Smooth muscle cell (in vitro differentiated cells): Measurements from ENCODE around the gene BOD1. TPM values are rescaled to one million over a fixed set of nuclear protein-coding genes. Genes with fewer than 3 reads are reported as not detected.

Source experiments
- DNase-seq: peaks from one replicate; lab custom pipeline; 2025; ENCODE audit not compliant: unreplicated experiment; lab: John Stamatoyannopoulos, UW
- H2AFZ ChIP-seq: fragments of 200-600 bp; sonication (generic); 2 replicates; pipeline ENCODE4 v1.6.0; 2016; ENCODE audit warnings: antibody characterized with exemption, low read depth, mild to moderate bottlenecking
- H3F3A ChIP-seq: fragments of 200-600 bp; sonication (generic); 2 replicates; pipeline ENCODE4 v1.6.0; 2017; ENCODE audit warnings: antibody characterized with exemption, low read depth
- H3K27ac ChIP-seq: fragments of 200-600 bp; sonication (generic); 2 replicates; pipeline ENCODE4 v1.5.1; 2016; ENCODE audit warnings: low read depth, mild to moderate bottlenecking
- H3K27me3 ChIP-seq: fragments of 200-600 bp; sonication (generic); 2 replicates; pipeline ENCODE4 v1.6.1; 2016; ENCODE audit warnings: low read depth, mild to moderate bottlenecking
- H3K36me3 ChIP-seq: fragments of 200-600 bp; sonication (generic); 2 replicates; pipeline ENCODE4 v1.5.1; 2016; ENCODE audit warnings: low read depth
- H3K4me1 ChIP-seq: fragments of 200-600 bp; sonication (generic); 2 replicates; pipeline ENCODE4 v1.5.1; 2016; ENCODE audit warnings: low read depth
- H3K4me2 ChIP-seq: fragments of 200-600 bp; sonication (generic); 2 replicates; pipeline ENCODE4 v1.6.0; 2016; ENCODE audit warnings: mild to moderate bottlenecking
- H3K4me3 ChIP-seq: fragments of 200-600 bp; sonication (generic); 2 replicates; pipeline ENCODE4 v1.5.1; 2016; ENCODE audit warnings: mild to moderate bottlenecking
- H3K79me2 ChIP-seq: fragments of 200-600 bp; sonication (generic); 2 replicates; pipeline ENCODE4 v1.6.0; 2016; ENCODE audit warnings: low read depth, mild to moderate bottlenecking
- H3K9ac ChIP-seq: fragments of 200-600 bp; sonication (generic); 2 replicates; pipeline ENCODE4 v1.6.0; 2016; ENCODE audit warnings: low read depth
- H3K9me3 ChIP-seq: fragments of 200-600 bp; sonication (generic); replicated peaks from 2 replicates; pipeline ENCODE4 v1.5.1; 2016; ENCODE audit warnings: low read depth
- H4K20me1 ChIP-seq: fragments of 200-600 bp; sonication (generic); 2 replicates; pipeline ENCODE4 v1.6.0; 2016; ENCODE audit warnings: low read depth
- CTCF ChIP-seq: fragments of 200-600 bp; sonication (generic); IDR thresholded peaks from 2 replicates; pipeline ENCODE4 v1.5.1; 2017; ENCODE audit warnings: borderline replicate concordance, mild to moderate bottlenecking, antibody characterized with exemption; ENCODE audit not compliant: insufficient read depth, poor library complexity, severe bottlenecking
- WGBS: methylation state at CpG from one replicate; pipeline ENCODE4 v1.1.7; 2016; ENCODE audit warnings: low lambda C conversion rate; 5-methylcytosine and 5-hydroxymethylcytosine counted together
- polyA plus RNA-seq: library from polyadenylated mRNA; unstranded; fragments of >200 nt; fragmentation: Nextera tagmentation; extraction: Ambion mirVana; gene quantifications from 2 replicates; pipeline ENCODE4 v1.2.1, GENCODE V29; 2016
- total RNA-seq: library from RNA; depleted of rRNA; stranded (reverse); fragments of >200 nt; gene quantifications from 2 replicates; pipeline ENCODE4 v1.2.3, GENCODE V29; 2014

The BOD1 gene
- total and polyA plus RNA-seq, 2 experiments from 2014 or later = 56.5 to 58.3 TPM

DNA sequence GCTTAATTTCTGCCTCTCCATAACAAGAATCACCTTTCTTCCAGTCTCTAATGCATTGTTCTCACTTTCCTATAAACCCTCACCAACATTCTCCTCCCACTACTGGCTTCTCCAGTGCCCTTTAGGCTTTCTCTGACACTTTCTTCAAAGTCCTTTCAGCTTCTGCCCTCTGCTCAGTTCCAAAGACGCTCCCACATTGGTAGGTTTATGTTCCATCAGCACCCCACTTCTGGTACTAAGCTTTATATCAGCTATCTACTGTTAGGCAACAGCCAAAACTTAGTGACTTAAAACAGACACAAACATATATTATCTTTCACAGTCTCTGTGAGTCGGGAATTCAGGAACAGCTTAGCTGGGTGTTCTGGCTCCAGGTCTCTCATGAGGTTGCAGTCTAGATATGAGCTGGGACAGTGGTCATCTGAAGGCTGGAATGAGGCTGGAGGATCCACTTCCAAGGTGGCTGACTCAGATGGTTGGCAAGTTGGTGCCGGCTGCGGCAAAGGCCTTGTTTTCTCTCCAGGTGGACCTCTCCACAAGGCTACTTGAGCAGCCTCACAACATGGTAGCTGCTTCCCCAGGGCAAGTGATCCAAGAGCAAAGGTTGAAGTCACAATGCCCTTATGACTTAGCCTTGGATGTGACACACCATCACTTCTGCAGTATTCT lies 37.4 kb downstream of the BOD1 start:
- Histone ChIP-seq H3K9me3 (no peaks in the 10 kb centered on the region), H3K27me3 (no peaks in the 10 kb centered on the region), H3F3A (no peaks in the 10 kb centered on the region), H3K4me1 (peaks cover 16% of the 10 kb centered on the region), H3K4me2 (no peak overlapping the region), H3K27ac (no peak overlapping the region), H2AFZ (no peak overlapping the region), H3K4me3 (no peak overlapping the region), H3K79me2 (no peaks in the 10 kb centered on the region), H4K20me1 (no peaks in the 10 kb centered on the region), H3K9ac (no peak overlapping the region), H3K36me3 (no peaks in the 10 kb centered on the region)
- DNase-seq = no peak
- WGBS = 68% methylated on average over 4 of the region's 4 CpGs
- TF ChIP-seq CTCF = no peak

GRCh38 chr5:173577817-173578216 lies 38.6 kb downstream of the BOD1 start:
- no peaks in the 10 kb centered on the region for H3K36me3 ChIP-seq
- H2AFZ ChIP-seq = no peak overlapping the region
- WGBS = 83% methylated on average over 5 of the region's 5 CpGs
- H3F3A ChIP-seq = no peaks in the 10 kb centered on the region
- H3K4me2 ChIP-seq = no peak overlapping the region
- no peaks in the 10 kb centered on the region for H3K27me3 ChIP-seq
- H3K79me2 ChIP-seq = no peaks in the 10 kb centered on the region
- DNase-seq = no peak
- no peaks in the 10 kb centered on the region for H3K9me3 ChIP-seq
- H4K20me1 ChIP-seq = no peaks in the 10 kb centered on the region
- H3K27ac ChIP-seq = no peak overlapping the region
- H3K4me3 ChIP-seq = no peak overlapping the region
- H3K4me1 ChIP-seq = peaks cover 17% of the 10 kb centered on the region
- TF ChIP-seq CTCF = no peak
- no peak overlapping the region for H3K9ac ChIP-seq

- Histone ChIP-seq H3K9me3 (no peaks in the 10 kb centered on the region), H3K79me2 (no peaks in the 10 kb centered on the region), H3K27ac (no peak overlapping the region), H2AFZ (no peak overlapping the region), H3K4me1 (peaks cover 15% of the 10 kb centered on the region), H4K20me1 (no peaks in the 10 kb centered on the region), H3K9ac (no peak overlapping the region), H3K36me3 (no peaks in the 10 kb centered on the region), H3F3A (no peaks in the 10 kb centered on the region), H3K27me3 (no peaks in the 10 kb centered on the region), H3K4me2 (no peak overlapping the region), H3K4me3 (no peak overlapping the region)
- 91% methylated on average over 3 of the region's 3 CpGs for WGBS
- no peak for TF ChIP-seq CTCF
- no peak for DNase-seq
Measured at GRCh38 chr5:173577166-173577565, 39.3 kb downstream of the BOD1 start.

GRCh38 chr5:173575985-173576384 lies 40.5 kb downstream of the BOD1 start:
- 80% methylated on average over 6 of the region's 6 CpGs for WGBS
- H4K20me1 ChIP-seq = no peaks in the 10 kb centered on the region
- H3K36me3 ChIP-seq = no peaks in the 10 kb centered on the region
- DNase-seq = no peak
- H3K27me3 ChIP-seq = no peaks in the 10 kb centered on the region
- H2AFZ ChIP-seq = no peak overlapping the region
- no peak overlapping the region for H3K4me3 ChIP-seq
- peaks cover 11% of the 10 kb centered on the region for H3K4me1 ChIP-seq
- H3K27ac ChIP-seq = no peak overlapping the region
- no peaks in the 10 kb centered on the region for H3K79me2 ChIP-seq
- TF ChIP-seq CTCF = no peak
- H3F3A ChIP-seq = no peaks in the 10 kb centered on the region
- H3K4me2 ChIP-seq = no peak overlapping the region
- H3K9ac ChIP-seq = no peak overlapping the region
- no peaks in the 10 kb centered on the region for H3K9me3 ChIP-seq
